Kidney epithelial cell (primary cell): Measurements from ENCODE around the gene DLG2. TPM values are rescaled to one million over a fixed set of nuclear protein-coding genes. Genes with fewer than 3 reads are reported as not detected.

Experiments used
- DNase-seq: peaks from one replicate; pipeline ENCODE4 v3.0.0-alpha.2; 2010; ENCODE audit warnings: low read depth
- H3K27me3 ChIP-seq: 2 replicates; pipeline ENCODE4 v1.6.0; 2011; ENCODE audit warnings: low read length; ENCODE audit not compliant: control insufficient read depth, insufficient read depth
- H3K36me3 ChIP-seq: 2 replicates; pipeline ENCODE4 v1.5.1; 2011; ENCODE audit warnings: low read length; ENCODE audit not compliant: control insufficient read depth, insufficient read depth
- H3K4me3 ChIP-seq: 2 replicates; pipeline ENCODE4 v1.5.1; 2011; ENCODE audit warnings: low read depth, mild to moderate bottlenecking, control low read depth, low read length
- CTCF ChIP-seq: IDR thresholded peaks from 2 replicates; pipeline ENCODE4 v1.5.1; 2011; ENCODE audit warnings: mild to moderate bottlenecking, moderate library complexity, low read length, control low read depth, inconsistent platforms; ENCODE audit not compliant: insufficient read depth, poor library complexity, severe bottlenecking
- total RNA-seq: library from RNA; depleted of rRNA; stranded (reverse); fragments of >200 nt; gene quantifications from 2 replicates; pipeline ENCODE4 v1.2.3, GENCODE V29; 2015

The DLG2 gene
- total RNA-seq, 1 donor from 2014 or later = 0.75 TPM

DNA sequence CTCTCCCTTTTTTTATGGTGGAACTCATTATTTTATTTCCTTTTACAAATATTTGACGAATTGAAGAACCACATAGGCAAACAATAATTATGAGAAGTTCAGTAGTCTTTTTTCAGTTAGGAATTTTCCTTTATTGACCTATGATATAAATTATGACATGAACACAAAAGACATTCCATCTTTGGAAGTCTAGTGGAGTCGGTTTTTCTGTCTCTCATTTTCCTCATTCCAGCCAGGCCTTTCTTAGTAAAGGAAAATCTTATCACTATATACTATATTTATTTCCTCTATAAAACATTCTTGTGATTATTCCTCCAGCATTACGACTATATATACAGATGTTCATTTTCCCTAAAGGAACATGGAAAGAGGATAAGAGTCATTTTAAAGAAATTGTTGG, 1046.1 kb downstream of the DLG2 start:
- no peak for TF ChIP-seq CTCF
- Histone ChIP-seq H3K4me3 (no peak overlapping the region), H3K27me3 (no peaks in the 10 kb centered on the region), H3K36me3 (no peaks in the 10 kb centered on the region)
- DNase-seq = no peak

DNA sequence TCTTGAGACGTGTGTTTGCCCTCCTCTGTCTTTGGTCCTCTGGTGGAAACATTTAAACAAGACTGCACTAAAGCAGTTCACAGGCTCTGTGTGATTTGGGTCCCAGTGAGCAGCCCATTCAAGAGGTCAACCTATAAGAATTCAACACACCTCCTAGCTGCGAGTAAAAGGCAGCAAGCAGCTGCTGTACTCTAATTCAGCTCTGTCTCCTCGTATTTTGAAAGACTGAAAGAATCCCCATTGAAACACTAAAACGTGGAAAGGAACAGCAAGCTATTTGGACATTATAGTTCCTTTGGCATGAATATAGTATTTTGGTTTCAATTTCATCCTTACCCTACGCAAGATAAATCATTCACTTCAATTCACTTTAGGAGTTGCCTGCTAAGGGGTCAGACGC, 1046.7 kb downstream of the DLG2 start:
- Histone ChIP-seq H3K36me3 (no peaks in the 10 kb centered on the region), H3K27me3 (no peaks in the 10 kb centered on the region), H3K4me3 (no peak overlapping the region)
- DNase-seq = no peak
- TF ChIP-seq CTCF = no peak

- no peak for TF ChIP-seq CTCF
- DNase-seq = no peak
- no peaks in the 10 kb centered on the region for H3K27me3 ChIP-seq
- H3K4me3 ChIP-seq = no peak overlapping the region
- H3K36me3 ChIP-seq = no peaks in the 10 kb centered on the region
Observed at GRCh38 chr11:84573868-84574267, 1053.3 kb downstream of the DLG2 start.

- H3K27me3 ChIP-seq = no peaks in the 10 kb centered on the region
- no peak for DNase-seq
- TF ChIP-seq CTCF = no peak
- no peaks in the 10 kb centered on the region for H3K36me3 ChIP-seq
- H3K4me3 ChIP-seq = no peak overlapping the region
Observed at GRCh38 chr11:84566671-84567070, 1060.5 kb downstream of the DLG2 start.

- Histone ChIP-seq H3K4me3 (no peak overlapping the region), H3K36me3 (no peaks in the 10 kb centered on the region), H3K27me3 (no peaks in the 10 kb centered on the region)
- TF ChIP-seq CTCF = no peak
- no peak for DNase-seq
Observed at GRCh38 chr11:84564867-84565184, 1062.3 kb downstream of the DLG2 start.

DNA sequence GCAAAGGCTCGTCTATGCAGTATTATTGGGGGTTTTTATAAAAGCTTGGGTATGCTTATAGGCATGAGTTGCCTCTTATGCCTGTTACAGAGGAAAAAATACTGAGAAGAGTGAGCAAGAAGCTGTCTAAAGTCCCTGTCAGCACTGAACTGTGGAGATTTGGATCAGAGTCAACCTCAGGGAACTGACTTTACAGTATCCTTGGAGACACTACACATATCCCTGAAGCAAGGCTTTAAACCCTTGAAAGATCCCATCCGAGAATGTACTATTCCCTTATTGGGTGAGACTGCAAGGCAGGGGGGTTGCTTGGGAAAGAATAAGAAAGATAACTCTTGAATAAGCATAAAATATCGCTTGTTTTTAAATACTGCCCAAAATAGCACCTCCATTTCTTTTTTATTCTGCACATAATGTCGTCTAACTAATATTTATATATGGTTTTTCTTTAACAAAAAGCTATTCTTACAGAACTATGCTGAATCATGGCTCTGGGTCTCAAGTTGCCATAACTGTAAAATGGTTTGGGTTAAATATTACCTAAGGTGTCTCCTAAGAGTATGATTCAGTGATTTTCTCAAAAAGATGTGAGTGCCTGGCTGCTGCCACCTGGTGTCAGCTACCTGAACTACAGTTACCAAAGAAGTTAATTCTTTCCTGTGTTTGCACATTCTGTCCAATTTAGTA, 1062.8 kb downstream of the DLG2 start:
- Histone ChIP-seq H3K36me3 (no peaks in the 10 kb centered on the region), H3K27me3 (no peaks in the 10 kb centered on the region), H3K4me3 (no peak overlapping the region)
- TF ChIP-seq CTCF = peak; percentile 86
- peak; percentile 76 for DNase-seq
